Measurements from ENCODE around the gene PHF1. TPM values are rescaled to one million over a fixed set of nuclear protein-coding genes. Genes with fewer than 3 reads are reported as not detected.

PHF1 gene
- total RNA-seq, 1 donor from 2014 or later: 70.5 TPM

GRCh38 chr6:33438978-33439594 is 28.3 kb downstream of the PHF1 start:
- Mint-ChIP-seq H3K36me3 (ENCODE audit: low read depth) (peaks cover 7% of the 10 kb centered on the region), H3K9me3 (no peaks in the 10 kb centered on the region), H3K27me3 (ENCODE audit: low read depth) (no peaks in the 10 kb centered on the region), H3K4me1 (peaks cover 2% of the 10 kb centered on the region), H3K4me3 (no peak overlapping the region), H3K27ac (ENCODE audit: unreplicated experiment) (no peak overlapping the region)
- TF ChIP-seq CTCF (conservative IDR thresholded peaks at IDR 0.05): no peak
- DNase-seq (ENCODE audit: low read depth, low spot score): no peak

- H3K36me3 Mint-ChIP-seq (ENCODE audit: low read depth): peaks cover 7% of the 10 kb centered on the region
- no peaks in the 10 kb centered on the region for H3K4me1 Mint-ChIP-seq
- DNase-seq (ENCODE audit: low read depth, low spot score): no peak
- H3K27ac Mint-ChIP-seq (ENCODE audit: unreplicated experiment): peak overlapping the region; percentile 57
- H3K4me3 Mint-ChIP-seq: peak overlapping the region; percentile 26
- no peak for TF ChIP-seq CTCF (conservative IDR thresholded peaks at IDR 0.05)
- no peaks in the 10 kb centered on the region for H3K27me3 Mint-ChIP-seq (ENCODE audit: low read depth)
- H3K9me3 Mint-ChIP-seq: no peaks in the 10 kb centered on the region
Measured at GRCh38 chr6:33439956-33440648, 29.3 kb downstream of the PHF1 start.

- H3K4me3 Mint-ChIP-seq: no peak overlapping the region
- DNase-seq (ENCODE audit: low read depth, low spot score): no peak
- H3K4me1 Mint-ChIP-seq: no peaks in the 10 kb centered on the region
- peaks cover 7% of the 10 kb centered on the region for H3K36me3 Mint-ChIP-seq (ENCODE audit: low read depth)
- no peaks in the 10 kb centered on the region for H3K27me3 Mint-ChIP-seq (ENCODE audit: low read depth)
- no peak for TF ChIP-seq CTCF (conservative IDR thresholded peaks at IDR 0.05)
- H3K9me3 Mint-ChIP-seq: no peaks in the 10 kb centered on the region
- H3K27ac Mint-ChIP-seq (ENCODE audit: unreplicated experiment): peak overlapping the region; percentile 57
Measured at GRCh38 chr6:33440649-33441309, 30.0 kb downstream of the PHF1 start.

- no peak for TF ChIP-seq CTCF (conservative IDR thresholded peaks at IDR 0.05)
- no peaks in the 10 kb centered on the region for H3K9me3 Mint-ChIP-seq
- no peak overlapping the region for H3K27ac Mint-ChIP-seq (ENCODE audit: unreplicated experiment)
- H3K4me3 Mint-ChIP-seq: no peak overlapping the region
- H3K36me3 Mint-ChIP-seq (ENCODE audit: low read depth): peaks cover 11% of the 10 kb centered on the region
- H3K27me3 Mint-ChIP-seq (ENCODE audit: low read depth): no peaks in the 10 kb centered on the region
- DNase-seq (ENCODE audit: low read depth, low spot score): no peak
- H3K4me1 Mint-ChIP-seq: no peaks in the 10 kb centered on the region
Measured at GRCh38 chr6:33441457-33441856, 30.6 kb downstream of the PHF1 start.

GRCh38 chr6:33442283-33442682 is 31.5 kb downstream of the PHF1 start:
- Mint-ChIP-seq H3K27ac (ENCODE audit: unreplicated experiment) (no peak overlapping the region), H3K4me3 (no peak overlapping the region), H3K9me3 (no peaks in the 10 kb centered on the region), H3K4me1 (no peaks in the 10 kb centered on the region), H3K27me3 (ENCODE audit: low read depth) (no peaks in the 10 kb centered on the region), H3K36me3 (ENCODE audit: low read depth) (peaks cover 11% of the 10 kb centered on the region)
- no peak for TF ChIP-seq CTCF (conservative IDR thresholded peaks at IDR 0.05)
- no peak for DNase-seq (ENCODE audit: low read depth, low spot score)

All from neural crest cell (in vitro differentiated cells).